GM18499 (cell line): Measurements from ENCODE around the gene THSD1.
"Not testable (repeated sequence)": the region's sequence is repeated elsewhere in the genome, so short reads cannot be mapped to it uniquely, and the experiment has no call there.

Experiments used
- ATAC-seq: cut with Tn5 transposase; IDR thresholded peaks from one replicate; pipeline ENCODE4 v1.9.1; 2021; ENCODE audit warnings: moderate number of reproducible peaks; ENCODE audit not compliant: insufficient read depth, unreplicated experiment

The THSD1 gene

GRCh38 chr13:52361225-52361624 is 44.7 kb downstream of the THSD1 start:
- no peak for ATAC-seq

- ATAC-seq: no peak
Measured at GRCh38 chr13:52359534-52359933, 46.4 kb downstream of the THSD1 start.

- no peak for ATAC-seq
Measured at GRCh38 chr13:52356327-52356726, 49.6 kb downstream of the THSD1 start.

- ATAC-seq: no peak
Measured at GRCh38 chr13:52353193-52353592, 52.8 kb downstream of the THSD1 start.

- ATAC-seq: no peak
Measured at GRCh38 chr13:52348983-52349780, 56.8 kb downstream of the THSD1 start.

- ATAC-seq: no peak
Measured at GRCh38 chr13:52348071-52348470, 57.9 kb downstream of the THSD1 start.

GRCh38 chr13:52345631-52346251 is 60.2 kb downstream of the THSD1 start:
- ATAC-seq: no peak

- ATAC-seq: no peak
Measured at GRCh38 chr13:52345048-52345447, 60.9 kb downstream of the THSD1 start.

GRCh38 chr13:52344108-52344507 is 61.9 kb downstream of the THSD1 start:
- ATAC-seq: no peak

- not testable (repeated sequence) for ATAC-seq
Measured at GRCh38 chr13:52342203-52342602, 63.8 kb downstream of the THSD1 start.

- ATAC-seq: not testable (repeated sequence)
Measured at GRCh38 chr13:52337828-52338455, 68.0 kb downstream of the THSD1 start.

- ATAC-seq: not testable (repeated sequence)
Measured at GRCh38 chr13:52334107-52334506, 71.9 kb downstream of the THSD1 start.

GRCh38 chr13:52331844-52332243 is 74.1 kb downstream of the THSD1 start:
- ATAC-seq: not testable (repeated sequence)
